Measurements from ENCODE around the gene SNX13.

DNA sequence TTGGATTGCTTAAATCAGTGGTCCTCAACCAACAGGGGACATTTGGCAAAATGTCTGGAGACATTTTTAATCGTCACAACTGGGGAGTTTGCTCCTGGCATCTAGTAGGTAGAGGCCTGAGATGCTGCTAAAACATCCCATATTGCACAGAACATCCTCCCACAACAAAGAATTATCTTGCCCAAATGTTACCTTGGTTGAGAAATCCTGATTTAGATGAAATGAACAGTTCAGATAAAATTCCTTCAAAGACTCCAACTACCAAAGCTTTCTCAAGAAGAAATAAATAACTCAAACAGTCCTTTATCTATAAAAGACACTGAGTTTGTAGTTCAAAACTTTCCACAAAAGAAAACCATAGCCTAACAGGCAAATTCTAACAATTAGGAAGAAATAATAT, 160.9 kb downstream of the SNX13 start:
- TF ChIP-seq POLR2AphosphoS5 (IDR thresholded peaks at IDR 0.05; ENCODE audit: low read depth, low read length) = no peak
- TF ChIP-seq, protein P1, sequence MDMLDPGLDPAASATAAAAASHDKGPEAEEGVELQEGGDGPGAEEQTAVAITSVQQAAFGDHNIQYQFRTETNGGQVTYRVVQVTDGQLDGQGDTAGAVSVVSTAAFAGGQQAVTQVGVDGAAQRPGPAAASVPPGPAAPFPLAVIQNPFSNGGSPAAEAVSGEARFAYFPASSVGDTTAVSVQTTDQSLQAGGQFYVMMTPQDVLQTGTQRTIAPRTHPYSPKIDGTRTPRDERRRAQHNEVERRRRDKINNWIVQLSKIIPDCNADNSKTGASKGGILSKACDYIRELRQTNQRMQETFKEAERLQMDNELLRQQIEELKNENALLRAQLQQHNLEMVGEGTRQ (IDR thresholded peaks at IDR 0.05; ENCODE audit: borderline replicate concordance, low read depth, low read length) = no peak
- TF ChIP-seq, protein P2, sequence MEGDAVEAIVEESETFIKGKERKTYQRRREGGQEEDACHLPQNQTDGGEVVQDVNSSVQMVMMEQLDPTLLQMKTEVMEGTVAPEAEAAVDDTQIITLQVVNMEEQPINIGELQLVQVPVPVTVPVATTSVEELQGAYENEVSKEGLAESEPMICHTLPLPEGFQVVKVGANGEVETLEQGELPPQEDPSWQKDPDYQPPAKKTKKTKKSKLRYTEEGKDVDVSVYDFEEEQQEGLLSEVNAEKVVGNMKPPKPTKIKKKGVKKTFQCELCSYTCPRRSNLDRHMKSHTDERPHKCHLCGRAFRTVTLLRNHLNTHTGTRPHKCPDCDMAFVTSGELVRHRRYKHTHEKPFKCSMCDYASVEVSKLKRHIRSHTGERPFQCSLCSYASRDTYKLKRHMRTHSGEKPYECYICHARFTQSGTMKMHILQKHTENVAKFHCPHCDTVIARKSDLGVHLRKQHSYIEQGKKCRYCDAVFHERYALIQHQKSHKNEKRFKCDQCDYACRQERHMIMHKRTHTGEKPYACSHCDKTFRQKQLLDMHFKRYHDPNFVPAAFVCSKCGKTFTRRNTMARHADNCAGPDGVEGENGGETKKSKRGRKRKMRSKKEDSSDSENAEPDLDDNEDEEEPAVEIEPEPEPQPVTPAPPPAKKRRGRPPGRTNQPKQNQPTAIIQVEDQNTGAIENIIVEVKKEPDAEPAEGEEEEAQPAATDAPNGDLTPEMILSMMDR (IDR thresholded peaks at IDR 0.05) = no peak
- TF ChIP-seq GATA2 (CRISPR knock-in tag; IDR thresholded peaks at IDR 0.05) = no peak
